Measurements from ENCODE around the gene PIRT.

PIRT gene

GRCh38 chr17:10821054-10821453, 16.8 kb downstream of the PIRT start:
- no peak for DNase-seq (ENCODE audit: low read depth)

GRCh38 chr17:10815319-10815718, 22.6 kb downstream of the PIRT start:
- no peak for DNase-seq (ENCODE audit: low read depth)

GRCh38 chr17:10814075-10814474, 23.8 kb downstream of the PIRT start:
- DNase-seq (ENCODE audit: low read depth), result no peak

GRCh38 chr17:10812674-10813073, 25.2 kb downstream of the PIRT start:
- DNase-seq (ENCODE audit: low read depth), result no peak

DNA sequence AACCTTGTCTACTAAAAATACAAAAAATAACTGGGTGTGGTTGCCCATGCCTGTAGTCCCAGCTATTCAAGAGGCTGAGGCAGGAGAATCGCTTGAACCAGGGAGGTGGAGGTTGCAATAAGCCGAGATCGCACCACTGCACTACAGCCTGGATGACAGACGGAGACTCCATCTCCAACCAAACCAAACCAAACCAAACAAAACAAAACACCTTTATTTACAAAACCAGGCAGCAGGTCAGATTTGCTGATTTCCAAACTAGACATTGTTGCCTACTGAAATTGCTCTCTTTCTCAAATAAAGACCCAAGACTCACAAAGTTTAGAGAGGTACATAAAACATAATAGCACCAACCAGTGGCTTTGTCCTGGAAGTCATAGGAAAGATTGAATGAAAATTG, 28.3 kb downstream of the PIRT start:
- DNase-seq (ENCODE audit: low read depth), result no peak

GRCh38 chr17:10807704-10808128, 30.2 kb downstream of the PIRT start:
- no peak for DNase-seq (ENCODE audit: low read depth)

DNA sequence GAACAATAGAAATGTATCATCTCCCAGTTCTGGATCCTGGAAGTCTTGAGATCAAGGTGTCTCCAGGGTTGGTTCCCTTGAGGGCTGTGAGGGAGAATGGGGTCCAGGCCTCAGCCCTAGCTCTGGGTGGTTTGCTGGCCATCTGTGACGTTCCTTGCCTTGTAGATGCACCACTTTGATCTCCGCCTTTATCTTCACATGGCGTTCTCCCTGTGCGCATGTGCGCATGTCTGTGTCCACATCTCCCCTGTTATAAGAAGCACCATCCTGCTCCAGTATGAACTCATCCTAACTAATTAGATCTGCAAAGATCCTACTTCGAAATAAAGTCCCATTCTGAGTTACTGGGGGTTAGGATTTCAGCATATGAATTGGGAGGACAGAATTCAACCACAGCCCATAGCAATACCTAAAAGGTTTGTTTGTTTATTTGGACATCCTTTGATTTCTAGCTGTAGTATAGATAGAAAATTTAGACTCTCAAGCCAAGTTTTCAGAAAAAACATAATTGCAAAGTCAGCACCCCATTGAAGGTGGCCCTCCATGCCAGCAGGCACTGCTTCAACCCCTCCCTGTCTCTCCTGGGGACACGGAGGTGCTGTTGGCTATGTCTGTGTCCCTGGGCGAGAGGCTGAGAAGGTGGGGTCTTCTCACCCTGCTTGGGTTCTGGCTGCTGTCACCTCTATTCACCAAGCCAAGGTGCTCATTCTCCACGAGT, 31.2 kb downstream of the PIRT start:
- DNase-seq (ENCODE audit: low read depth), result no peak

DNA sequence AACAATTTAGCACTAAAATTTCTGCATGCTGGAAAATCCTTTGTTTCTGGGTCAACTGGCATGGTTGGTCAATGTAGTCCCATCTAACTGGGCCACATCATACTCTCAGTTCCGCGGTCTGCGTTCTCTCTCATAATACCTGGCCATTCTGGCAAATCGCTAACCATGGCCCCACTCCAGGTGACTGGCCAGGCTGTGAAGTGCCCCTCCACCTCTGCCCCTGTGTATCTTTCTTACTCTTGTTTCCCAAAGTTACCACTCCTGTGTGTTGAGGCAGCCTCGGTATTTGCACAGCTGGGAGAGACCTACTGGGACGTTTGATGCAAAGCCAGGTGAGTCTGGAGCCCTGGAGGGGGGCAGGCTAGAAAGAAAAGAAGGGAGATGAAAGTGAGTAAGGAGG, 32.0 kb downstream of the PIRT start:
- no peak for DNase-seq (ENCODE audit: low read depth)

GRCh38 chr17:10804546-10804945, 33.3 kb downstream of the PIRT start:
- DNase-seq (ENCODE audit: low read depth), result no peak

DNA sequence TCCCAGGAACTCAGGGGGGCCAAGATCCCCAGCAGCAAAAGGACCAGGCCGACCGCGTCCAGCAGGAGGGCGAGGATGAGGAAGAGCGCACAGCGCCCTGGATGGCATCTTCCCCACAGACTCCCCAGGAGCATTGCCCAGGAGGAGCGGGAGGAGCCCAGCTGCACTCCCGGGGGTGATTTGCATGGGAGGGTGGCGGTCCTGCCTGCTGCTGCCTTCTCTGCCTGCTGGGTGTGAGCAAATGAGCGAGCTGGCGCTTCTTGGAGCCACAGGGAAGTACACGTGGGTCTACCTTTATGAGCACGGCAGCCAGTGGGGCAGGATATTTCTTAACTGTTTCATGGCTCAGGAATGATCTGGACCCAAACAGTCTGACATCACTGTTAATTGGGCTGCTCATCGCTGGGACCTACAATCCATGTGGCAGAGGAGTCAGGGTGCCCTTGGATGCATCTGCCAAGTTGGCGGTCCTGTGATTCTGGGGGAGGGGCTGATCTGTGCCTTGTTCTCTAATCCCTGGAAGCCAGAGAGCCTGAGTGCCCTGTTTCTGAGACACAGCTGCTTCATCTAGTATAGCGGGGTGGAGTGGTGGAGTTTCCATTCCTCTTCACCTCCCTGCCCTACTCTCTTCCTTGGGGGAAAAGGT, 33.9 kb downstream of the PIRT start, which contains the start of gene TMEM238L:
TMEM238L (minus strand) TSS at position 270 of the 646 bp plus-strand sequence; CDS start at position 134, 136 bp downstream.
- DNase-seq (ENCODE audit: low read depth), result no peak

DNA sequence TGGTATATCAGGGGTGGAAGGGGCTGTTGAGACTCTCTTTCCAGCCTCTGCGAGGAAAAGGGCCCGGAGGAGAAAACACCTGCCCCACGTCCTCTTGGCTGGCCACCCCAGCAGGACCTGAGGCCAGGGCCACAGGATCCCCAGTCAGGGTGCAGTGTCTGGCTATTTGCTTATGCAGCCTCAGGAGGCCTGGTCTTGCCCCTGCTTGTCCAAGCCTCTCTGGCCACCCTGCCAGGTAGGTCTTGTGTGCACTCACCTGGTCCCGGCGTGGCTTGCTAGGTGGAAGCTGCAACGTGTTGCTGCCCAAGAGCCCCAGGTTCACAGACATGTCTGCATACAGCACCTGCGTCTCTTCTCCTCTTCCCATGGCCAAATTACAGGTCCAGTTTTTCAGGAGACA, 34.5 kb downstream of the PIRT start:
- no peak for DNase-seq (ENCODE audit: low read depth)

DNA sequence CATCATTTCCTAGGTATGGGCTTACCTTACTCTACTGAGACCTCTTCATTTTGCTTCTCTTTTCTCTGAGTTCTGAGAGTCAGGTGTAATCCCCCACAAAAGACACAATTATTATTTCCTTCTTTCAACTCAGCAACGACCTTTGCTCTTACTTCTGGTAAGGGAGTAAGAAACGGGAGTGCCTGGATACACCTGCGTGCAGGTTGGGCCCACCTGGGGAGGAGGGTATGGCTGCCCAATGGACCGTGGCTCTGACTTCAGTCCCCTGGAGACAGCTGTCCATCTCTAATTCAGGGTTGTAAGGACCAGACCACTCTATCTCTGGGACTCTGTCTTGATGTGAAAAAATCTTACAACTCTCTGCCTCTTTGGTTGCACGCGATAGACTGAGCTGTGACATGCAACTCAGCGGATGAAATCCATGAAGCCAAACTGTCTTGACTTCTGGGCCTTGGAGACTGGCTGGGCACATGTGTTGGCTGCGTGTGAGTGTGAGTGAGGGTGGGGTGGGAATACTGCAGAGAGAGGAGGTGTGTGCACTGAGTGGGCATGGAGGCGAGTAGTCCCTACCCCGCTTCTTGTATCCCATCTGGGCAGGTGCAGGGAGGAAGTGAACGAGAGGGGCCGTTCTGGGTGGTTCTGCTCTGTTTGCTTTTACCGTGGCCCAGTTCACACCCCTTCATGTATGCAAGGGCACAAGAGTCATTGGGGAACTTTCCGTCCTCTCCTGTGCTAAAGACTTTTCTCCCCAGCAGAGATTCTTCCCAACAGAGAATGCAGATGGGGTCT, 35.2 kb downstream of the PIRT start:
- DNase-seq (ENCODE audit: low read depth), result no peak

- no peak for DNase-seq (ENCODE audit: low read depth)
Measured at GRCh38 chr17:10799407-10799806, 38.5 kb downstream of the PIRT start.

DNA sequence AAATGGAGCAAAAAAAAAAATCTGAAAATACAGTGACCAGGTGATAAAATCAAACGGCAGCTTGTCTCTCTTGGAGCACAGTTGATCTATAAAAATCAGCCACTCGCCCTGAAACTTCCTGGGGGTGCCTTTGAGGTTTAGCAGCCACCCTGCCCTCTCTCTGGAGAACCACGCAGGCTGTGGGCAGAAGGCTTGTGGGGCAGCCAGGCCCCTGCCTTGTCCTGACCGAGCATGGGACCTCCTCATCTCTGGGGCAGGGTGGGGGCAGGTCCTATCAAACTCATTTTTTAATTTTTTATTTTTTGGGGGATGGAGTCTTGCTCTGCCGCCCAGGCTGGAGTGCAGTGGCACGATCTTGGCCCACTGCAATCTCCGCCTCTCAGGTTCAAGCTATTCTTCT, 39.0 kb downstream of the PIRT start:
- DNase-seq (ENCODE audit: low read depth), result no peak

DNA sequence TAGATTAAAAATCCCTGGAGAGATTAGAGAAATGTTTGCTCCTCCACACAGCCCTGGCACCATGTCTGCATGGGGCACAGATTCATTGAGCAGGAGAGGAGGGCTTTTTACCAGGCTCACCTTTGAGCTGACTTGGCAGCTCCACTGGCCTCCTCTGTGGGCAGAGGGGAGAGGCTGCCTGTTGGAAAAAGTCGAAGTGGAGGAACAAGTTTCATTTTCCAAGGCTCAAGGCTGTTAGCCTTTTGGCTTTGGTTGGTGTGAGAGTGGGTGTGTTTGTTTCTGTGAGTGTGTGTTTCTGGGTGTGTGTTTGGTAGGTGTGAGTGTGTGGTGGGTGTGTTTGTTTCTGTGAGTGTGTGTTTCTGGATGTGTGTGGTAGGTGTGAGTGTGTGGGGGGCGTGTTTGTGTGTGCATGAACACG, 39.5 kb downstream of the PIRT start:
- no peak for DNase-seq (ENCODE audit: low read depth)

- DNase-seq (ENCODE audit: low read depth), result no peak
Measured at GRCh38 chr17:10797476-10798328, 40.2 kb downstream of the PIRT start.

DNA sequence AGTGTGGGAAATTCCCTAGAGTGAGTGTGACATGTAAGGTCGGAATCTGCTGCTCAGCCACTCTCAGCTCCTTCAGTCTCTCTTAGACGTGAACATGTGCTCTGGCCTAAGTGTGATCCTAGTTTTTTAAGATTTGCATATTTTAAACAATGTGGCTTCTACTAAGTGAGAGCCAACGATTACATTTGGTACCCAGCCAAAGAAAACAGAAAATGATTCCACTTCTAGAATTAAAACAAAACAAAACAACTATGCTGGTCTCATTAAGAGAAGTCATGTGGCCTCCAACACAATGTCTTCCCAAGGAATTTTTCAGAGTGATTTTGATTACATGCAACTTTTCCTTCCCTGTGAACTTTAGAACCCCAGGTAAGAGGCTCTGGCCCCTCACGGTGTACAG, 44.1 kb downstream of the PIRT start:
- DNase-seq (ENCODE audit: low read depth), result no peak

- DNase-seq (ENCODE audit: low read depth), result no peak
Measured at GRCh38 chr17:10793256-10793655, 44.6 kb downstream of the PIRT start.

GRCh38 chr17:10792151-10792550, 45.7 kb downstream of the PIRT start:
- no peak for DNase-seq (ENCODE audit: low read depth)

- no peak for DNase-seq (ENCODE audit: low read depth)
Measured at GRCh38 chr17:10790491-10791401, 47.1 kb downstream of the PIRT start.

GRCh38 chr17:10789694-10790271, 48.1 kb downstream of the PIRT start:
- DNase-seq (ENCODE audit: low read depth), result no peak

Measured in activated T-cell treated with anti-CD3 and anti-CD28 coated beads for 24 hours (primary cell).